Renal cortical epithelial cell (primary cell): Measurements from ENCODE around the gene PSMG1. TPM values are rescaled to one million over a fixed set of nuclear protein-coding genes. Genes with fewer than 3 reads are reported as not detected.

Experiments
- total RNA-seq: library from RNA; depleted of rRNA; stranded (reverse); fragments of >200 nt; gene quantifications from 2 replicates; pipeline ENCODE4 v1.2.3, GENCODE V29; 2014

Gene PSMG1
- total RNA-seq, 1 donor from 2014 or later: 32.2 TPM

Other genes with a start within 250 kb of the PSMG1 start
- 40.5 and 81.4 TPM in 2 replicates for gene BRWD1, start 130.2 kb upstream of the PSMG1 start, total RNA-seq
- 258 and 396 TPM in 2 replicates for gene HMGN1, start 165.6 kb upstream of the PSMG1 start, total RNA-seq